ENCODE results near the gene MTHFD2L. TPM values are rescaled to one million over a fixed set of nuclear protein-coding genes. Genes with fewer than 3 reads are reported as not detected.

Gene MTHFD2L
- total and polyA plus RNA-seq, 2 of the 8 experiments (the other 6 are each of a cell fraction or from before 2014, with no cell fraction given) = 5.4 to 15.0 TPM

GRCh38 chr4:74112399-74113105 lies 45.4 kb upstream of the MTHFD2L start (continued):
- TF ChIP-seq USF2 (IDR thresholded peaks at IDR 0.05; ENCODE audit: low read length) (no peak), CTCF (IDR thresholded peaks at IDR 0.05; ENCODE audit: control extremely low read depth in 1 of 3, insufficient read depth in 1 of 3, low read depth in 1 of 3, low read length in 3 of 3) (no peak), GABPA (IDR thresholded peaks at IDR 0.05; ENCODE audit: borderline replicate concordance, insufficient read depth, low read length) (no peak), KDM4A (IDR thresholded peaks at IDR 0.05; ENCODE audit: low read depth, low read length, severe bottlenecking) (no peak), POLR2A (IDR thresholded peaks at IDR 0.05; ENCODE audit: control extremely low read depth in 1 of 2, low read depth in 2 of 2, low read length in 2 of 2) (no peak)

Measured in H1 (cell line).